A549 treated with RU486 at 1 μM for 4 hours (cell line): ENCODE measurements around the gene GLTP. TPM values are rescaled to one million over a fixed set of nuclear protein-coding genes. Genes with fewer than 3 reads are reported as not detected.

Source experiments
- total RNA-seq: library from RNA; stranded (reverse); fragments of 200-300 nt; extraction: Qiagen RNA extraction; gene quantifications from 5 replicates; pipeline ENCODE4 v1.2.3, GENCODE V29; 2022; ENCODE audit warnings: low read depth

Gene GLTP
- 18.8 to 21.4 TPM (median 19.5 TPM) in 5 replicates for total RNA-seq

GRCh38 chr12:109880043-109880931 is at the start of gene GLTP:
Gene GLTP, minus strand, starts transcription at chr12:109880541. Its CDS starts 167 bp downstream, at chr12:109880374.

GRCh38 chr12:109899783-109900751 is 19.7 kb upstream of the GLTP start, which contains the start of gene TCHP:
Gene TCHP, plus strand, starts transcription at chr12:109900274. Its CDS starts 2,753 bp downstream, at chr12:109903027.

GRCh38 chr12:109833307-109834189 is 46.8 kb downstream of the GLTP start, which contains the start of gene TRPV4:
Gene TRPV4, minus strand, starts transcription at chr12:109833398. Its CDS starts 18,602 bp downstream, at chr12:109814796.

Other genes starting within 250 kb of the GLTP start
- gene FAM222A, start 166.7 kb downstream of the GLTP start, total RNA-seq: 3.8 to 7.3 TPM (median 5.8 TPM) in 5 replicates
- 0.08 to 0.17 TPM (median 0.10 TPM) in 5 replicates for gene TRPV4, start 47.1 kb downstream of the GLTP start, total RNA-seq
- gene TCHP, start 19.7 kb upstream of the GLTP start, total RNA-seq: 14.5 to 19.2 TPM (median 17.7 TPM) in 5 replicates
- gene GIT2, start 115.8 kb upstream of the GLTP start, total RNA-seq: 16.2 to 20.0 TPM (median 18.3 TPM) in 5 replicates
- gene ANKRD13A, start 118.9 kb upstream of the GLTP start, total RNA-seq: 15.0 to 23.7 TPM (median 18.3 TPM) in 5 replicates
- gene C12orf76, start 168.0 kb upstream of the GLTP start, total RNA-seq: 5.8 to 8.1 TPM (median 7.6 TPM) in 5 replicates
- gene IFT81, start 243.8 kb upstream of the GLTP start, total RNA-seq: 10.7 to 26.5 TPM (median 21.2 TPM) in 5 replicates